ENCODE results near the gene SMYD1. TPM values are rescaled to one million over a fixed set of nuclear protein-coding genes. Genes with fewer than 3 reads are reported as not detected.

The SMYD1 gene
- total RNA-seq, 2 experiments from 2014 or later: not detected

GRCh38 chr2:88090446-88091283 lies 23.0 kb downstream of the SMYD1 start:
- no peak overlapping the region for H3K4me3 Mint-ChIP-seq
- CTCF ChIA-PET: interaction anchor here (1.9 kb wide), 1 partner anchor 30 kb away, joined by 10 read pairs; no protein-coding TSS in a partner anchor
- no peak for ATAC-seq

GRCh38 chr2:88091943-88092342 lies 24.3 kb downstream of the SMYD1 start:
- ATAC-seq: no peak
- POLR2A ChIA-PET: no interaction called here

More at GRCh38 chr2:88090446-88091283, 23.0 kb downstream of the SMYD1 start:
- Mint-ChIP-seq H3K4me1 (ENCODE audit: low read depth) (peaks cover 7% of the 10 kb centered on the region), H3K27me3 (ENCODE audit: low read depth) (no peaks in the 10 kb centered on the region), H3K9me3 (ENCODE audit: insufficient read depth) (no peaks in the 10 kb centered on the region), H3K36me3 (ENCODE audit: low read depth) (no peaks in the 10 kb centered on the region), H3K27ac (no peak overlapping the region)
- POLR2A ChIA-PET: no interaction called here
- no peak for DNase-seq

GRCh38 chr2:88092773-88093172 lies 25.1 kb downstream of the SMYD1 start:
- Mint-ChIP-seq H3K9me3 (ENCODE audit: insufficient read depth) (no peaks in the 10 kb centered on the region), H3K27me3 (ENCODE audit: low read depth) (no peaks in the 10 kb centered on the region), H3K4me3 (no peak overlapping the region), H3K36me3 (ENCODE audit: low read depth) (no peaks in the 10 kb centered on the region), H3K4me1 (ENCODE audit: low read depth) (peaks cover 7% of the 10 kb centered on the region), H3K27ac (no peak overlapping the region)
- DNase-seq (no peak), ATAC-seq (no peak)
- ChIA-PET CTCF (interaction anchor here (0.6 to 1.1 kb wide), 2 partner anchors 32 to 99 kb away, joined by 4 read pairs; no protein-coding TSS in a partner anchor), POLR2A (no interaction called here)

More at GRCh38 chr2:88091943-88092342, 24.3 kb downstream of the SMYD1 start:
- no peaks in the 10 kb centered on the region for H3K36me3 Mint-ChIP-seq (ENCODE audit: low read depth)
- no peak for DNase-seq
- H3K9me3 Mint-ChIP-seq (ENCODE audit: insufficient read depth): no peaks in the 10 kb centered on the region
- H3K27me3 Mint-ChIP-seq (ENCODE audit: low read depth): no peaks in the 10 kb centered on the region
- H3K27ac Mint-ChIP-seq: no peak overlapping the region
- H3K4me1 Mint-ChIP-seq (ENCODE audit: low read depth): peaks cover 7% of the 10 kb centered on the region
- H3K4me3 Mint-ChIP-seq: no peak overlapping the region
- CTCF ChIA-PET: interaction anchor here (0.6 to 1.1 kb wide), 3 partner anchors 14 to 100 kb away, joined by 3 to 4 read pairs (median 4); no protein-coding TSS in a partner anchor

GRCh38 chr2:88095022-88095421 lies 27.4 kb downstream of the SMYD1 start:
- Mint-ChIP-seq H3K27me3 (ENCODE audit: low read depth) (no peaks in the 10 kb centered on the region), H3K4me3 (no peak overlapping the region), H3K4me1 (ENCODE audit: low read depth) (peaks cover 7% of the 10 kb centered on the region), H3K27ac (no peak overlapping the region), H3K9me3 (ENCODE audit: insufficient read depth) (no peaks in the 10 kb centered on the region), H3K36me3 (ENCODE audit: low read depth) (no peaks in the 10 kb centered on the region)
- CTCF ChIA-PET: no interaction called here
- DNase-seq (no peak), ATAC-seq (no peak)
- POLR2A ChIA-PET: no interaction called here

GRCh38 chr2:88096708-88097107 lies 29.1 kb downstream of the SMYD1 start:
- ChIA-PET POLR2A (no interaction called here), CTCF (interaction anchor here (0.7 kb wide), 1 partner anchor 36 kb away, joined by 3 read pairs; no protein-coding TSS in a partner anchor)
- no peaks in the 10 kb centered on the region for H3K4me1 Mint-ChIP-seq (ENCODE audit: low read depth)

GRCh38 chr2:88097192-88097591 lies 29.6 kb downstream of the SMYD1 start:
- no peaks in the 10 kb centered on the region for H3K9me3 Mint-ChIP-seq (ENCODE audit: insufficient read depth)
- ChIA-PET CTCF (interaction anchor here (3.4 kb wide), 1 partner anchor 37 kb away, joined by 13 read pairs; no protein-coding TSS in a partner anchor), POLR2A (no interaction called here)
- DNase-seq (no peak), ATAC-seq (no peak)
- H3K4me3 Mint-ChIP-seq: no peak overlapping the region
- H3K4me1 Mint-ChIP-seq (ENCODE audit: low read depth): no peaks in the 10 kb centered on the region
- H3K36me3 Mint-ChIP-seq (ENCODE audit: low read depth): no peaks in the 10 kb centered on the region
- no peak overlapping the region for H3K27ac Mint-ChIP-seq
- H3K27me3 Mint-ChIP-seq (ENCODE audit: low read depth): no peaks in the 10 kb centered on the region

More at GRCh38 chr2:88096708-88097107, 29.1 kb downstream of the SMYD1 start:
- no peak overlapping the region for H3K27ac Mint-ChIP-seq
- no peak for ATAC-seq
- no peak overlapping the region for H3K4me3 Mint-ChIP-seq
- no peaks in the 10 kb centered on the region for H3K27me3 Mint-ChIP-seq (ENCODE audit: low read depth)
- no peak for DNase-seq
- no peaks in the 10 kb centered on the region for H3K36me3 Mint-ChIP-seq (ENCODE audit: low read depth)
- H3K9me3 Mint-ChIP-seq (ENCODE audit: insufficient read depth): no peaks in the 10 kb centered on the region

GRCh38 chr2:88097891-88098557 lies 30.4 kb downstream of the SMYD1 start:
- no peak for DNase-seq
- Mint-ChIP-seq H3K4me3 (no peak overlapping the region), H3K27ac (no peak overlapping the region), H3K36me3 (ENCODE audit: low read depth) (no peaks in the 10 kb centered on the region), H3K27me3 (ENCODE audit: low read depth) (no peaks in the 10 kb centered on the region), H3K9me3 (ENCODE audit: insufficient read depth) (no peaks in the 10 kb centered on the region), H3K4me1 (ENCODE audit: low read depth) (no peaks in the 10 kb centered on the region)
- ATAC-seq: no peak
- ChIA-PET POLR2A (interaction anchor here (0.7 kb wide), 1 partner anchor 43 kb away, joined by 3 read pairs; no protein-coding TSS in a partner anchor), CTCF (interaction anchor here (1.0 to 3.4 kb wide), 2 partner anchors 38 to 62 kb away, joined by 3 to 13 read pairs; no protein-coding TSS in a partner anchor)

GRCh38 chr2:88098558-88098900 lies 30.9 kb downstream of the SMYD1 start:
- Mint-ChIP-seq H3K4me1 (ENCODE audit: low read depth) (no peaks in the 10 kb centered on the region), H3K4me3 (no peak overlapping the region), H3K36me3 (ENCODE audit: low read depth) (no peaks in the 10 kb centered on the region), H3K9me3 (ENCODE audit: insufficient read depth) (no peaks in the 10 kb centered on the region), H3K27ac (no peak overlapping the region), H3K27me3 (ENCODE audit: low read depth) (no peaks in the 10 kb centered on the region)
- ChIA-PET POLR2A (interaction anchor here (0.7 kb wide), 1 partner anchor 44 kb away, joined by 3 read pairs; no protein-coding TSS in a partner anchor), CTCF (interaction anchor here (1.0 to 3.4 kb wide), 2 partner anchors 38 to 61 kb away, joined by 3 to 13 read pairs; no protein-coding TSS in a partner anchor)
- ATAC-seq: no peak
- no peak for DNase-seq

- CTCF ChIA-PET: interaction anchor here (3.4 kb wide), 1 partner anchor 40 kb away, joined by 13 read pairs; no protein-coding TSS in a partner anchor
- no peak overlapping the region for H3K27ac Mint-ChIP-seq
- no peaks in the 10 kb centered on the region for H3K9me3 Mint-ChIP-seq (ENCODE audit: insufficient read depth)
- no peak overlapping the region for H3K4me3 Mint-ChIP-seq
- peaks cover 2% of the 10 kb centered on the region for H3K27me3 Mint-ChIP-seq (ENCODE audit: low read depth)
- no peaks in the 10 kb centered on the region for H3K36me3 Mint-ChIP-seq (ENCODE audit: low read depth)
- no peaks in the 10 kb centered on the region for H3K4me1 Mint-ChIP-seq (ENCODE audit: low read depth)
- ATAC-seq: no peak
- POLR2A ChIA-PET: no interaction called here
- no peak for DNase-seq
These were observed 32.3 kb downstream of the SMYD1 start for GRCh38 chr2:88099798-88100488.

- DNase-seq: no peak
- Mint-ChIP-seq H3K36me3 (ENCODE audit: low read depth) (no peaks in the 10 kb centered on the region), H3K27me3 (ENCODE audit: low read depth) (peaks cover 2% of the 10 kb centered on the region), H3K9me3 (ENCODE audit: insufficient read depth) (no peaks in the 10 kb centered on the region), H3K4me3 (no peak overlapping the region), H3K27ac (no peak overlapping the region), H3K4me1 (ENCODE audit: low read depth) (no peaks in the 10 kb centered on the region)
- ATAC-seq: no peak
- ChIA-PET POLR2A (no interaction called here), CTCF (interaction anchor here (1.1 to 3.4 kb wide), 2 partner anchors 40 kb away, joined by 5 to 13 read pairs; no protein-coding TSS in a partner anchor)
These were observed 32.8 kb downstream of the SMYD1 start for GRCh38 chr2:88100489-88100858.

- Mint-ChIP-seq H3K4me3 (no peak overlapping the region), H3K27me3 (ENCODE audit: low read depth) (peaks cover 2% of the 10 kb centered on the region), H3K36me3 (ENCODE audit: low read depth) (no peaks in the 10 kb centered on the region), H3K9me3 (ENCODE audit: insufficient read depth) (no peaks in the 10 kb centered on the region), H3K4me1 (ENCODE audit: low read depth) (no peaks in the 10 kb centered on the region), H3K27ac (no peak overlapping the region)
- POLR2A ChIA-PET: no interaction called here
- CTCF ChIA-PET: interaction anchor here (2.5 kb wide), 1 partner anchor 48 kb away, joined by 6 read pairs; no protein-coding TSS in a partner anchor
- ATAC-seq (no peak), DNase-seq (no peak)
These were observed 41.2 kb downstream of the SMYD1 start for GRCh38 chr2:88108796-88109195.
